GM21360 (cell line): ENCODE results near the gene RNASE12.

ENCODE experiments used
- ATAC-seq: cut with Tn5 transposase; IDR thresholded peaks from one replicate; pipeline ENCODE4 v1.9.1; 2021; ENCODE audit warnings: mild to moderate bottlenecking, moderate library complexity; ENCODE audit not compliant: unreplicated experiment

RNASE12 gene

GRCh38 chr14:20546877-20547276 is 44.3 kb downstream of the RNASE12 start:
- no peak for ATAC-seq
